D721Med (cell line): ENCODE data around the gene TNFRSF6B.

ENCODE experiments used
- DNase-seq: peaks from one replicate; pipeline ENCODE4 v3.0.0; 2011; ENCODE audit warnings: low spot score; ENCODE audit not compliant: insufficient read length
- FAIRE-seq: peaks from 2 replicates; lab custom pipeline; 2011; peaks lifted over from hg19 to GRCh38; lab: Jason Lieb, UNC
- CTCF ChIP-seq: IDR thresholded peaks from 2 replicates; pipeline ENCODE4 v1.5.1; 2012; ENCODE audit warnings: mild to moderate bottlenecking, control low read depth; ENCODE audit not compliant: insufficient read depth; ENCODE audit errors: missing control alignments

The TNFRSF6B gene

GRCh38 chr20:63653041-63653973 is 43.1 kb upstream of the TNFRSF6B start, which contains the start of gene STMN3:
TSS of gene STMN3 (minus strand) at chr20:63653424. CDS start at chr20:63653345, 79 bp downstream.
- peak; percentile 75 for DNase-seq
- no peak for TF ChIP-seq CTCF
- no peak for FAIRE-seq

GRCh38 chr20:63653974-63654668 is 42.3 kb upstream of the TNFRSF6B start:
- TF ChIP-seq CTCF: no peak
- DNase-seq: no peak
- no peak for FAIRE-seq

- TF ChIP-seq CTCF: no peak
- FAIRE-seq: no peak
Observed at GRCh38 chr20:63655249-63655648, 41.2 kb upstream of the TNFRSF6B start.

DNA sequence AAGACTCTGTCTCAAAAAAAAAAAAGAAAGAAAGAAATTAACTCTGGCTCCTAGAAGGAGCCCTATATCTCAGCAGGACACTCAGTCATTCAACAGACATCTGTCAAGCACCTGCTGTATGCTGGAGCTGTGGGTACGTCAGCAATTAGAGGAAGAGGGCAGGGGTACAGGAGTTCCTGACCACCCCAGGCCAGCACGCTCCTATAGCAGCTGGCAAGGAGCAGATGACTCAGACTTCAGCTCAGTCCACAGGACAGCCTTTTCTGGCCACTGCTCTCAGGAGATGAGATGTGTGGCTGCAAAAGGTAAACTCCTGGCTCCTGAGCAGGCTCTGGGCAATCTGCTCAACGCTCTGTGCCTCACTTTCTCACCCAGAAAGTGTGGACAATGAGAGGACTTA is 40.0 kb upstream of the TNFRSF6B start:
- no peak for TF ChIP-seq CTCF
- no peak for FAIRE-seq
- DNase-seq: no peak

More at GRCh38 chr20:63655249-63655648, 41.2 kb upstream of the TNFRSF6B start:
- no peak for DNase-seq

- TF ChIP-seq CTCF: no peak
- no peak for FAIRE-seq
- DNase-seq: no peak
Observed at GRCh38 chr20:63657260-63657936, 39.1 kb upstream of the TNFRSF6B start.

GRCh38 chr20:63657937-63658748 is 38.3 kb upstream of the TNFRSF6B start, which contains the start of gene RTEL1:
TSS of gene RTEL1 (plus strand) at chr20:63658312. CDS start at chr20:63659403, 1,091 bp downstream.
- TF ChIP-seq CTCF: no peak
- FAIRE-seq: no peak
- peak; percentile 98 for DNase-seq
